Stimulated activated CD8-positive, alpha-beta memory T cell treated with anti-CD3 and anti-CD28 coated beads, Interleukin-12 subunit alpha, Interleukin-12 subunit beta, amount 100 ng/mL, for 1 hour (primary cell): ENCODE data around the gene AMIGO1.

ENCODE experiments used
- DNase-seq: peaks from one replicate; pipeline ENCODE4 v3.0.0-alpha.2; 2020; ENCODE audit warnings: low read depth

AMIGO1 gene

GRCh38 chr1:109532365-109533136 lies 23.0 kb upstream of the AMIGO1 start:
- peak; percentile 91 for DNase-seq

- no peak for DNase-seq
Measured at GRCh38 chr1:109531826-109532364, 22.4 kb upstream of the AMIGO1 start.

GRCh38 chr1:109531380-109531779 lies 21.9 kb upstream of the AMIGO1 start:
- DNase-seq: no peak

GRCh38 chr1:109530457-109531087 lies 21.0 kb upstream of the AMIGO1 start:
- DNase-seq: no peak

GRCh38 chr1:109529881-109530456 lies 20.4 kb upstream of the AMIGO1 start:
- DNase-seq: no peak

- DNase-seq: no peak
Measured at GRCh38 chr1:109528712-109529111, 19.2 kb upstream of the AMIGO1 start.

- DNase-seq: no peak
Measured at GRCh38 chr1:109527846-109528695, 18.5 kb upstream of the AMIGO1 start.

GRCh38 chr1:109527098-109527811 lies 17.7 kb upstream of the AMIGO1 start:
- no peak for DNase-seq

- no peak for DNase-seq
Measured at GRCh38 chr1:109523706-109524105, 14.2 kb upstream of the AMIGO1 start.

- DNase-seq: no peak
Measured at GRCh38 chr1:109522026-109522425, 12.5 kb upstream of the AMIGO1 start.

GRCh38 chr1:109521002-109521951 lies 11.8 kb upstream of the AMIGO1 start:
- DNase-seq: no peak

GRCh38 chr1:109517337-109517736 lies 7.8 kb upstream of the AMIGO1 start:
- DNase-seq: no peak

- no peak for DNase-seq
Measured at GRCh38 chr1:109516872-109517271, 7.3 kb upstream of the AMIGO1 start.

- DNase-seq: no peak
Measured at GRCh38 chr1:109514846-109515245, 5.3 kb upstream of the AMIGO1 start.

- no peak for DNase-seq
Measured at GRCh38 chr1:109513110-109513710, 3.7 kb upstream of the AMIGO1 start.

- no peak for DNase-seq
Measured at GRCh38 chr1:109508873-109509175, 703 bp downstream of the AMIGO1 start.

- DNase-seq: no peak
Measured at GRCh38 chr1:109508001-109508872, 1.3 kb downstream of the AMIGO1 start.

- DNase-seq: no peak
Measured at GRCh38 chr1:109504974-109505373, 4.6 kb downstream of the AMIGO1 start.

- no peak for DNase-seq
Measured at GRCh38 chr1:109503935-109504334, 5.6 kb downstream of the AMIGO1 start.
